GM10847 (cell line): ENCODE results near the gene DEAF1.

Experiments used
- POLR2A ChIP-seq: IDR thresholded peaks from 2 replicates; pipeline ENCODE4 v1.6.1; 2011; ENCODE audit not compliant: insufficient read length; ENCODE audit errors: extremely low read depth

The DEAF1 gene

GRCh38 chr11:679271-680207, 15.5 kb downstream of the DEAF1 start:
- TF ChIP-seq POLR2A: no peak

DNA sequence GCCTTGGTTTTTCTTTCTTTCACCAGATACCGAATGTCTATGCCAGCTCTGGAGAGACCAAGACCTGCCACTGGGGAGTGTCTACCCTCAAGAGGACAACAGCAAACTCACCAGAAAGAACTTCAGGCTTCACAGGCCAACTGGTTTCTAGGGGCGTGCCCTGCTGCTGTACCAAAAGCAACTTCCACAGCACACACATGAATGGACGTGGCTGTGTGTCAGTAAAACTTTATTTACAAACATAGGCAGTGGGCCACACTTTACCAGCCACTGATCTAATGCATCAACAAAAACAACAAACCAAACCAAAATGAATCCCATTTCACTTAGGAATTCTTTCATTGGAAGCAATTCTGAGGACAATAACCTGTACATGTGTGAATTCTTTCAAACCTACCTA, 16.7 kb downstream of the DEAF1 start:
- TF ChIP-seq POLR2A: no peak

DNA sequence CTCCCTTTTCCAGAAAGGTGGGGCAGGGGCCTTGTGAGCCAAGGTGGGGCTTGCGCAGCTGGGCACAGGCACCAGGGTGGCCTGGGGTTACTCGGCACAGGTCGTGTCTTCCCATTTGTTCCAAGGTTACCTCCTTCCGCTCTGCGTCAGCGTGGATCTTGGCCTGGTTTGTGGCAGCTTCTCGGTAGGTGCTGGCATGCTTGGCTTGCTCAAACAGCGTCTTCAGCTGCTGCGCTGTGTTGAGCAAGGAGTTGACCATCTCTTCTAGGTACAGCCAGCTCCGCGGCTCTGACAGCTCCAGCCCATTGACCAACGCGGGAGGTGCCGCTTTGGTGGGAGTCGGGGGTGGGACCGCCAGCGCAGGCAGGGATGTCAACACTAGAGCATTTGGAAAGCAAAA, 20.6 kb downstream of the DEAF1 start:
- no peak for TF ChIP-seq POLR2A

- no peak for TF ChIP-seq POLR2A
These were observed 21.2 kb downstream of the DEAF1 start for GRCh38 chr11:673866-674265.

GRCh38 chr11:665704-666281, 29.2 kb downstream of the DEAF1 start:
- TF ChIP-seq POLR2A: no peak

DNA sequence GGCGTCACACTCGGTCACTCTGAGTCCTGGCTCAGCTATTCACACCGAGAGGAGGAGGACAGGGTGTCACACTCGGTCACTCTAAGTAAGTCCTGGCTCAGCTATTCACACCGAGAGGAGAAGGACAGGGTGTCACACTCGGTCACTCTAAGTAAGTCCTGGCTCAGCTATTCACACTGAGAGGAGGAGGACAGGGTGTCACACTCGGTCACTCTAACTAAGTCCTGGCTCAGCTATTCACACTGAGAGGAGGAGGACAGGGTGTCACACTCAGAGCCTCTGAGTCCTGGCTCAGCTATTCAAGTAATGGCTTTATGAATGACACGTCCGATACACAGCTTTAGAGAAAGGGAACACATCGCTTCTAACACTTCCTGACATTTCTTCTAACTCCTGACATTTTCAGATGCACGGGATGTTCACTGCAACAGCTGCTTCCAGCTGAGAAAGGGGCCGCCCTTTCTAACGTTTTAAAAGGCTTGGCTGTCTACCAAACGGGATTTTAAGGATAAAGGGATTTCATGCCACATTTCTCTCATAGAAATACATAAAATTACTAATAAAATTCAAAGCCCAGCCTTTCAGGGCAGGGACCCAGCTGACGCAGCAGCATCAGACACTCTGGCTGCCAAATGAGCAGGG, 29.8 kb downstream of the DEAF1 start:
- TF ChIP-seq POLR2A: no peak

GRCh38 chr11:662689-663274, 32.2 kb downstream of the DEAF1 start:
- no peak for TF ChIP-seq POLR2A

DNA sequence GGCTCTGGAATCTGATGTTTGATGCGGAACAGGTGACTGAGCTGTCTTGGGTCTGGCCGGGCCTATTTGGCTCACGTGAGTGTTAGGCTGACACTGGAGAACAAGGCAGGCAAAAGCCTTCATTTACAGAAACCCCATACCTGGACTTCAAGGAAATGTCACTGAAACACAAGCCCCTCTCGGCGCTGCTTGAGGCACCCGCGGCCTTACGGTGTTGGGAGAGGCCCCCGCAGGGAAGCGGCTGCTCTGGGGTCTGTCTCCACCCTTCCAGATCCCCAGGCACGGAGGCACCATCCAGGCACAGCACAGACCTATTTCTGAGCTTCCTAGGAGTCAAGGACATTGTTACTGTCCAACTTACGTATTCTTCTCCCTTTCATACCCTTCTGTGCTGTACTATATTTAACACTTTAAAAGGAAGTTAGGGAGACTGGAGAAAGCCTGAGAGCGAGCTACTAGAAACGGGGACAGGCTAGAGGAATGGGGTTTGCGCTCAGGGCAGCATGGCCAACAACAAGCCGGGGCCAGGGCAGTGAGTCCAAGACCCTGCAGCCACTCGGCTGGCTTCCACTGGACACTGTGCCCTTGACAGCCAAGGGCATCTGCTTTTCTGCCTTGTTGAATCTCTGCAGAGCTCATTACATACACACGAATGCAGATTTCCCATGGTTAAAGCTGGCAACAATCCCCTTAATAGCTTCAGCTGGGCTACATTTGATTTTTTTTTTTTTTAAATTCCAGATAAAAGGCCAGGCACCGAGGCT, 34.2 kb downstream of the DEAF1 start:
- TF ChIP-seq POLR2A: no peak

- no peak for TF ChIP-seq POLR2A
These were observed 34.7 kb downstream of the DEAF1 start for GRCh38 chr11:660281-660680.

GRCh38 chr11:659532-660085, 35.4 kb downstream of the DEAF1 start:
- no peak for TF ChIP-seq POLR2A

DNA sequence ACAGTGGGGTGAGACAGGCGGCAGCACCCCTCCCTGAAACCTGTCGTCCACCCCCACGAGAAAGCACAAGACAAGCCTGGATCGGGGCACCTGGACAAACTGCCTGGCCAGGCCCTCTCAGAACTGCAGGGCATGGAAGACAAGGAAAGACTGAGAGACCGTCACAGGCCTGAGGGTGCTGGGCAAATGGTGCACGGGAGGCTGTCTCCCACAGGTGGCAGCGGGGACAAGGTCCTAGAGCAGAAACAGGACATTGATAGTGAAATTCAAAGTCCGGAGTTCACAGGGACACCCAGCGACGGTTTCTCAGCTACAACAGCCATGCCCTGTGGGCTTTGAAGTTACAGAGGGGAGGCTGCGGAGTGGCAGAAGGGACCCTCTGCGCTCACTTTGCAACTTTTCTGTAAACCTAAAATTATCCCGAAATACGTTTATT, 37.3 kb downstream of the DEAF1 start:
- no peak for TF ChIP-seq POLR2A

DNA sequence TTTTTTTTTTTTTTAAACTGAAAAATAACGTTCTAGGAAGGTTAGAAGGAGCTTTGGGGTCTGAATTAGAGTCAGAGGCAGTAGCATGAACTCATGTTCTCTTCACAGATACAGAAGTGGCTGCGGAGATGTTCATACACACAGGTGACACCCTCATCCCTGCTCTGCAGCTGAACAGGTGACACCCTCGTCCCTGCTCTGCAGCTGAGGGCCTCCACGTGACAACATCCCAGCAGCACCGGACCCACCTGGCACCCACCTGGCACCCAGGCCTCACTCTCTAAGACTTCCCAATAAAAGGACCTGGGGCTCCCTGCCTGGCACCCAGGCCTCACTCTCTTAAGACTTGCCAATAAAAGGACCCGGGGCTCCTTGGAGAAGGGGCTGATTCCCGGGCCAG, 38.2 kb downstream of the DEAF1 start:
- no peak for TF ChIP-seq POLR2A

DNA sequence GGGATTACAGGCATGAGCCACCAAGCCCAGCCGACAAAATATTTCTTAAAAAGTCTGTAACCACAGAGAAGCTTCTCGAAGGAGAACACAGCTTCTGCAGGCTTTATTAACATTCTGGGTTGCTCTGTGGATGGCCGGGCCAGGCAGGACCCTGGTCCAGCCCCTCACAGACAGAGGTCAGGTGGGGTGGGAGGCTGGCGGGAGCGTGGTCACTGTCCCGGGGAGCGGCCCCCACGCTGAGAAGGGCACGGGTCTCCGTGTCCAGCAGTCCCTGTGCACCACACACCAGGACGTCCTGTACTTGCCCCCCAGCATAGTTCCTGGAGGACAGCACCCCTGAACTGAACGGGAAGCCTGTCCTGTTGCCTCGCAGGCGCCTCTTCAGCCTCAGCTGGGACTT, 38.6 kb downstream of the DEAF1 start:
- no peak for TF ChIP-seq POLR2A

DNA sequence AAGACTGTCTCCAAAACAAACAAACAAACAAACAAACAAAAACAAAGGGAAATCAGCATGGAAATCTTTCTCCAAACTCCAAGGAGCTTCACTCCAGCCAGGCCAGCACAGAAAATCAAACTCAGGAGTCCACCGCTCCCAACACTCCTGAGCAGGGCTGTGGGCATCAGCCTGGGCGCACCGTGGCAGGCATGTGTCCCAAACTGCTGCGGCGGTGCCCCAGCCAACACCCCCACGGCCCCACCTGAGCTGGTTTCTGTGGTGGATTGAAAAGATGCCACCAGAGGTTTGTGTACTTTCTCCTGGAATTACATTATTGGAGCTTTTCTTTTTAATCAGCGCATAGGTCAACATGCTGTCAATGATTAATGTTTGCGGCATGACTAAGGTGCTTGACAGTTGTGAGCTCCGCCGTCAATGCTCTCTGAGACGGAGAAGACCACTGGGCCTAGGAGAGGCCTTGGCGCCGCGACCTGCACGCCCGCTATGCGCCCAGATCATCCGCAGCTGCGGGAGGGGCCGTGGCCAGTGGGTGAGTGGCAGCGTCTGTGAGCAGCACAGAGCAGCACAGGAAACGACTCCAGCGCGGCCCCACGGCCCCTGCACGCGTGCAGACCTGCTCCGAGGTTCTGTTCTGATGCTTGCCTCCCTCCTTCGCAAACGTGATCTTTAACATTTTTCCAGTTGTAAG, 39.8 kb downstream of the DEAF1 start:
- no peak for TF ChIP-seq POLR2A

DNA sequence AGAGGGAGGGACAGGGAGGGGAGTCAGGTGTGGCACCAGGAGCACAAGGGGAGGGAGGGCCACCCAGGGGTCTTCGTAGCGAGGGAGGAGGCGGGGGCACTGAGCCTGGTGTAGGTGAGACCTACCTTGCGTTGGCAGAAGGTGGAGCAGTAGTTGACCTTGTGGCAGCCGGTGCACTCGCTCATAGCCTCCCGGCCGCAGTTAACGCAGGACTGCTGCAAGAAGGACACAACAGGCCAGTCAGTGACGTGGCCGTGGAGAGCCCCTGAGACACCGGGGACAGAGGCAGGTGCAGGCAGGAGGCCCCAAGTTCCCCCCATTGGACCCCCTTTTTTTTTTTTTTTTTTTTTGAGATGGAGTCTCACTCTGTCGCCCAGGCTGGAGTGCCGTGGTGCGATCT, 41.2 kb downstream of the DEAF1 start:
- TF ChIP-seq POLR2A: no peak

- TF ChIP-seq POLR2A: no peak
These were observed 44.5 kb downstream of the DEAF1 start for GRCh38 chr11:650482-650881.
